Breast epithelium (tissue), 4 donors: ENCODE measurements around the gene SCN11A. TPM values are rescaled to one million over a fixed set of nuclear protein-coding genes. Genes with fewer than 3 reads are reported as not detected.

ENCODE experiments used
- DNase-seq, 2 donors: peaks; one replicate each; pipeline ENCODE4 v3.0.0-alpha.2; 2019; ENCODE audit warnings: low spot score in 2 of 2
- H3K27ac ChIP-seq, 2 donors: fragments of 200-600 bp; sonication (generic) in 1 of 2; one replicate each; pipeline ENCODE4 v1.5.1; 2016 to 2019; ENCODE audit warnings: mild to moderate bottlenecking in 1 of 2
- H3K27me3 ChIP-seq, 2 donors: fragments of 200-600 bp; sonication (generic) in 1 of 2; one replicate each; pipeline versions ENCODE4 v1.5.1 to v1.6.0; 2017 to 2019; ENCODE audit warnings: control low read depth in 1 of 2, mild to moderate bottlenecking in 1 of 2
- H3K36me3 ChIP-seq: fragments of 200-600 bp; one replicate; pipeline ENCODE4 v1.5.1; 2019
- H3K4me1 ChIP-seq, 2 donors: fragments of 200-600 bp; sonication (generic); one replicate each; pipeline ENCODE4 v1.5.1; 2016 to 2019; ENCODE audit warnings: control low read depth in 1 of 2
- H3K4me3 ChIP-seq, 3 donors: fragments of 200-600 bp; sonication (generic); 1 replicate in 2 of 3; 2 replicates in 1 of 3; pipeline ENCODE4 v1.5.1; 2016 to 2019; ENCODE audit warnings: mild to moderate bottlenecking in 3 of 3, moderate library complexity in 2 of 3
- H3K9me3 ChIP-seq, 2 donors: fragments of 200-600 bp; sonication (generic) in 1 of 2; one replicate each; pipeline ENCODE4 v1.5.1; 2016 to 2019; ENCODE audit warnings: control low read depth in 1 of 2
- CTCF ChIP-seq, 3 donors: fragments of 450-650 bp; IDR thresholded peaks; one replicate each; pipeline ENCODE4 v1.5.1; 2016 to 2017; ENCODE audit warnings: antibody characterized with exemption in 3 of 3, mild to moderate bottlenecking in 3 of 3, moderate library complexity in 3 of 3
- POLR2A ChIP-seq: fragments of 450-650 bp; IDR thresholded peaks from one replicate; pipeline ENCODE4 v1.6.1; 2016; ENCODE audit warnings: antibody characterized with exemption, mild to moderate bottlenecking, moderate library complexity
- POLR2AphosphoS5 ChIP-seq, 3 donors: sonication (generic); formaldehyde crosslinking; IDR thresholded peaks; one replicate each; pipeline ENCODE4 v1.6.1; 2017; ENCODE audit warnings: antibody characterized with exemption in 3 of 3
- intact Hi-C: fragments of 100-400 bp; cut with DNase I; formaldehyde crosslinking; loops from one replicate; pipeline ENCODE4 v1.15.1; 2023; ENCODE audit warnings: low total_unique reads
- total RNA-seq, 3 donors: library from RNA; depleted of rRNA; stranded (reverse); fragments of >200 nt; gene quantifications; one replicate each; pipeline ENCODE4 v1.1.0, GENCODE V29; 2016

SCN11A gene
- total RNA-seq, 3 donors from 2014 or later, result 0.15 to 0.48 (median 0.33) TPM

GRCh38 chr3:39021465-39022285 is 30.1 kb downstream of the SCN11A start:
- H3K27me3 ChIP-seq, result no peaks in the 10 kb centered on the region
- TF ChIP-seq POLR2AphosphoS5 (IDR thresholded peaks at IDR 0.05), result no peak
- no peak for TF ChIP-seq POLR2A
- no peak for TF ChIP-seq CTCF (IDR thresholded peaks at IDR 0.05)
- no peak overlapping the region for H3K27ac ChIP-seq
- H3K9me3 ChIP-seq, result no peaks in the 10 kb centered on the region
- H3K4me3 ChIP-seq, result no peak overlapping the region
- intact Hi-C loops, result no loop called here
- H3K4me1 ChIP-seq, result no peaks in the 10 kb centered on the region
- no peaks in the 10 kb centered on the region for H3K36me3 ChIP-seq
- no peak for DNase-seq

GRCh38 chr3:39021029-39021428 is 30.7 kb downstream of the SCN11A start:
- Histone ChIP-seq H3K9me3 (no peaks in the 10 kb centered on the region), H3K36me3 (no peaks in the 10 kb centered on the region), H3K4me3 (no peak overlapping the region), H3K27ac (no peak overlapping the region), H3K4me1 (no peaks in the 10 kb centered on the region), H3K27me3 (no peaks in the 10 kb centered on the region)
- no peak for DNase-seq
- TF ChIP-seq POLR2A (no peak), POLR2AphosphoS5 (IDR thresholded peaks at IDR 0.05) (no peak), CTCF (IDR thresholded peaks at IDR 0.05) (no peak)
- intact Hi-C loops, result no loop called here

- H3K4me3 ChIP-seq, result no peak overlapping the region
- no peaks in the 10 kb centered on the region for H3K9me3 ChIP-seq
- TF ChIP-seq POLR2A, result no peak
- no peak for TF ChIP-seq POLR2AphosphoS5 (IDR thresholded peaks at IDR 0.05)
- TF ChIP-seq CTCF (IDR thresholded peaks at IDR 0.05), result no peak
- intact Hi-C loops, result no loop called here
- H3K27me3 ChIP-seq, result no peaks in the 10 kb centered on the region
- no peaks in the 10 kb centered on the region for H3K36me3 ChIP-seq
- H3K4me1 ChIP-seq, result no peaks in the 10 kb centered on the region
- no peak for DNase-seq
- H3K27ac ChIP-seq, result no peak overlapping the region
These were observed 32.4 kb downstream of the SCN11A start for GRCh38 chr3:39019299-39019698.

- Histone ChIP-seq H3K4me3 (no peak overlapping the region), H3K36me3 (no peaks in the 10 kb centered on the region), H3K4me1 (no peaks in the 10 kb centered on the region), H3K27ac (peak overlapping the region in 1 of 2 donors; percentile 63), H3K9me3 (no peaks in the 10 kb centered on the region), H3K27me3 (no peaks in the 10 kb centered on the region)
- TF ChIP-seq POLR2AphosphoS5 (IDR thresholded peaks at IDR 0.05), result no peak
- TF ChIP-seq CTCF (IDR thresholded peaks at IDR 0.05), result no peak
- TF ChIP-seq POLR2A, result no peak
- DNase-seq, result no peak
- intact Hi-C loops, result no loop called here
These were observed 36.3 kb downstream of the SCN11A start for GRCh38 chr3:39015418-39015817.

- Histone ChIP-seq H3K9me3 (peaks cover 0 to 4% of the 10 kb centered on the region in 2 donors), H3K36me3 (no peaks in the 10 kb centered on the region), H3K4me1 (no peaks in the 10 kb centered on the region), H3K4me3 (no peak overlapping the region), H3K27ac (peak overlapping the region; percentile 68 to 77), H3K27me3 (no peaks in the 10 kb centered on the region)
- TF ChIP-seq POLR2A, result no peak
- no peak for TF ChIP-seq CTCF (IDR thresholded peaks at IDR 0.05)
- TF ChIP-seq POLR2AphosphoS5 (IDR thresholded peaks at IDR 0.05), result no peak
- DNase-seq, result peak in 1 of 2 donors; percentile 69
- intact Hi-C loops, result no loop called here
These were observed 37.7 kb downstream of the SCN11A start for GRCh38 chr3:39013921-39014509.
